HG03575 (cell line): ENCODE data around the gene EP300.
"Not testable (repeated sequence)": the region's sequence is repeated elsewhere in the genome, so short reads cannot be mapped to it uniquely, and the experiment has no call there.

Experiments
- ATAC-seq: cut with Tn5 transposase; IDR thresholded peaks from one replicate; pipeline ENCODE4 v1.9.1; 2021; ENCODE audit not compliant: unreplicated experiment, insufficient number of reproducible peaks, low FRiP score; ENCODE audit errors: extremely low read depth

The EP300 gene

GRCh38 chr22:41132550-41132949 lies 40.2 kb downstream of the EP300 start:
- no peak for ATAC-seq

- no peak for ATAC-seq
These were observed 48.1 kb downstream of the EP300 start for GRCh38 chr22:41140365-41140957.

- not testable (repeated sequence) for ATAC-seq
These were observed 53.5 kb downstream of the EP300 start for GRCh38 chr22:41145921-41146320.

GRCh38 chr22:41146573-41146972 lies 54.2 kb downstream of the EP300 start:
- ATAC-seq = no peak

GRCh38 chr22:41147722-41148121 lies 55.3 kb downstream of the EP300 start:
- no peak for ATAC-seq

GRCh38 chr22:41152902-41153301 lies 60.5 kb downstream of the EP300 start:
- no peak for ATAC-seq

GRCh38 chr22:41157083-41157482 lies 64.7 kb downstream of the EP300 start:
- ATAC-seq = no peak

- no peak for ATAC-seq
These were observed 76.8 kb downstream of the EP300 start for GRCh38 chr22:41169157-41169556.

- no peak for ATAC-seq
These were observed 79.6 kb downstream of the EP300 start for GRCh38 chr22:41171996-41172395.

- no peak for ATAC-seq
These were observed 83.2 kb downstream of the EP300 start for GRCh38 chr22:41175546-41175945.

- no peak for ATAC-seq
These were observed 84.7 kb downstream of the EP300 start for GRCh38 chr22:41177040-41177621.

GRCh38 chr22:41177622-41178424 lies 85.4 kb downstream of the EP300 start:
- ATAC-seq = no peak

GRCh38 chr22:41178425-41178975 lies 86.1 kb downstream of the EP300 start:
- no peak for ATAC-seq

GRCh38 chr22:41180362-41180761 lies 88.0 kb downstream of the EP300 start:
- ATAC-seq = not testable (repeated sequence)

- ATAC-seq = no peak
These were observed 88.5 kb downstream of the EP300 start for GRCh38 chr22:41180926-41181325.

- ATAC-seq = no peak
These were observed 89.2 kb downstream of the EP300 start for GRCh38 chr22:41181349-41182241.

GRCh38 chr22:41184679-41185078 lies 92.3 kb downstream of the EP300 start:
- ATAC-seq = no peak

- ATAC-seq = no peak
These were observed 99.1 kb downstream of the EP300 start for GRCh38 chr22:41191467-41191866.

- no peak for ATAC-seq
These were observed 101.4 kb downstream of the EP300 start for GRCh38 chr22:41193829-41194228.
